ENCODE measurements around the gene FANCD2. TPM values are rescaled to one million over a fixed set of nuclear protein-coding genes. Genes with fewer than 3 reads are reported as not detected.
"Not testable (repeated sequence)": the region's sequence is repeated elsewhere in the genome, so short reads cannot be mapped to it uniquely, and the experiment has no call there.

Gene FANCD2
- total and polyA plus RNA-seq, 4 experiments from 2014 or later: 5.3 to 28.3 (median 16.7) TPM

GRCh38 chr3:10074666-10075065, 48.4 kb downstream of the FANCD2 start:
- H3K27me3 ChIP-seq (ENCODE audit: insufficient read depth, low read length): no peaks in the 10 kb centered on the region
- Mint-ChIP-seq H3K9me3 (no peaks in the 10 kb centered on the region), H3K27me3 (no peaks in the 10 kb centered on the region), H3K4me3 (no peak overlapping the region), H3K27ac (no peak overlapping the region), H3K36me3 (peaks cover 6 to 8% of the 10 kb centered on the region in 2 donors), H3K4me1 (no peaks in the 10 kb centered on the region)
- H3K9me3 ChIP-seq (ENCODE audit: control insufficient read depth in 1 of 2, low read length in 2 of 2): no peaks in the 10 kb centered on the region
- no peak overlapping the region for H3K4me3 ChIP-seq (ENCODE audit: low read length in 2 of 2)
- H3K27ac ChIP-seq (ENCODE audit: low read depth, low read length): no peak overlapping the region
- DNase-seq: no peak
- H3K4me1 ChIP-seq (ENCODE audit: insufficient read depth, low read length): no peaks in the 10 kb centered on the region
- intact Hi-C loops (cut with micrococcal nuclease): no loop called here
- POLR2A ChIA-PET (ENCODE audit: partially characterized antibody): no interaction called here
- H3K36me3 ChIP-seq (ENCODE audit: insufficient read depth, low read length): no peaks in the 10 kb centered on the region
- CTCF ChIA-PET (ENCODE audit: partially characterized antibody): no interaction called here

GRCh38 chr3:10081871-10082270, 55.6 kb downstream of the FANCD2 start:
- Histone ChIP-seq H3K27me3 (ENCODE audit: insufficient read depth, low read length) (no peaks in the 10 kb centered on the region), H3K36me3 (ENCODE audit: insufficient read depth, low read length) (no peaks in the 10 kb centered on the region), H3K4me3 (ENCODE audit: low read length in 2 of 2) (no peak overlapping the region), H3K4me1 (ENCODE audit: insufficient read depth, low read length) (no peaks in the 10 kb centered on the region), H3K9me3 (ENCODE audit: control insufficient read depth in 1 of 2, low read length in 2 of 2) (no peaks in the 10 kb centered on the region), H3K27ac (ENCODE audit: low read depth, low read length) (no peak overlapping the region)
- POLR2A ChIA-PET (ENCODE audit: partially characterized antibody): no interaction called here
- peaks cover 21 to 30% of the 10 kb centered on the region in 2 donors for H3K36me3 Mint-ChIP-seq
- H3K27me3 Mint-ChIP-seq: no peaks in the 10 kb centered on the region
- H3K9me3 Mint-ChIP-seq: no peaks in the 10 kb centered on the region
- intact Hi-C loops (cut with micrococcal nuclease): no loop called here
- H3K4me1 Mint-ChIP-seq: no peaks in the 10 kb centered on the region
- no peak for DNase-seq
- H3K27ac Mint-ChIP-seq: peak overlapping the region in 2 of 7 donors; percentile 6 to 64
- CTCF ChIA-PET (ENCODE audit: partially characterized antibody): no interaction called here
- no peak overlapping the region for H3K4me3 Mint-ChIP-seq

- DNase-seq: no peak
- Mint-ChIP-seq H3K9me3 (no peaks in the 10 kb centered on the region), H3K27ac (no peak overlapping the region), H3K4me3 (no peak overlapping the region), H3K36me3 (peaks cover 29 to 44% of the 10 kb centered on the region in 2 donors), H3K4me1 (no peaks in the 10 kb centered on the region), H3K27me3 (no peaks in the 10 kb centered on the region)
- ChIA-PET CTCF (ENCODE audit: partially characterized antibody) (no interaction called here), POLR2A (ENCODE audit: partially characterized antibody) (no interaction called here)
- intact Hi-C loops (cut with micrococcal nuclease): no loop called here
- H3K36me3 ChIP-seq (ENCODE audit: insufficient read depth, low read length): no peaks in the 10 kb centered on the region
- H3K27me3 ChIP-seq (ENCODE audit: insufficient read depth, low read length): no peaks in the 10 kb centered on the region
- H3K4me1 ChIP-seq (ENCODE audit: insufficient read depth, low read length): no peaks in the 10 kb centered on the region
- H3K4me3 ChIP-seq (ENCODE audit: low read length in 2 of 2): no peak overlapping the region
- H3K27ac ChIP-seq (ENCODE audit: low read depth, low read length): no peak overlapping the region
- H3K9me3 ChIP-seq (ENCODE audit: control insufficient read depth in 1 of 2, low read length in 2 of 2): no peaks in the 10 kb centered on the region
Observed at GRCh38 chr3:10085738-10086137, 59.5 kb downstream of the FANCD2 start.

- H3K27ac ChIP-seq (ENCODE audit: low read depth, low read length): no peak overlapping the region
- POLR2A ChIA-PET (ENCODE audit: partially characterized antibody): interaction anchor here (0.6 kb wide), 1 partner anchor 175 kb away, joined by 3 read pairs; no protein-coding TSS in a partner anchor
- H3K27me3 ChIP-seq (ENCODE audit: insufficient read depth, low read length): no peaks in the 10 kb centered on the region
- peaks cover 5% of the 10 kb centered on the region for H3K36me3 ChIP-seq (ENCODE audit: insufficient read depth, low read length)
- no peak for DNase-seq
- H3K9me3 Mint-ChIP-seq: no peaks in the 10 kb centered on the region
- no peak overlapping the region for H3K4me3 Mint-ChIP-seq
- no peaks in the 10 kb centered on the region for H3K4me1 Mint-ChIP-seq
- intact Hi-C loops (cut with micrococcal nuclease): no loop called here
- CTCF ChIA-PET (ENCODE audit: partially characterized antibody): no interaction called here
- H3K27me3 Mint-ChIP-seq: no peaks in the 10 kb centered on the region
- peak overlapping the region in 2 of 7 donors; percentile 2 to 28 for H3K27ac Mint-ChIP-seq
- H3K4me1 ChIP-seq (ENCODE audit: insufficient read depth, low read length): no peaks in the 10 kb centered on the region
- peaks cover 26 to 34% of the 10 kb centered on the region in 2 donors for H3K36me3 Mint-ChIP-seq
- H3K9me3 ChIP-seq (ENCODE audit: control insufficient read depth in 1 of 2, low read length in 2 of 2): no peaks in the 10 kb centered on the region
- no peak overlapping the region for H3K4me3 ChIP-seq (ENCODE audit: low read length in 2 of 2)
Observed at GRCh38 chr3:10088256-10088655, 62.0 kb downstream of the FANCD2 start.

GRCh38 chr3:10090179-10090578, 63.9 kb downstream of the FANCD2 start:
- no peaks in the 10 kb centered on the region for H3K27me3 ChIP-seq (ENCODE audit: insufficient read depth, low read length)
- intact Hi-C loops (cut with micrococcal nuclease): no loop called here
- Mint-ChIP-seq H3K27me3 (no peaks in the 10 kb centered on the region), H3K9me3 (no peaks in the 10 kb centered on the region), H3K27ac (peak overlapping the region in 1 of 7 donors; percentile 10), H3K4me3 (no peak overlapping the region), H3K4me1 (no peaks in the 10 kb centered on the region), H3K36me3 (peaks cover 28% of the 10 kb centered on the region in 2 donors)
- ChIA-PET CTCF (ENCODE audit: partially characterized antibody) (no interaction called here), POLR2A (ENCODE audit: partially characterized antibody) (no interaction called here)
- DNase-seq: no peak
- H3K9me3 ChIP-seq (ENCODE audit: control insufficient read depth in 1 of 2, low read length in 2 of 2): no peaks in the 10 kb centered on the region
- H3K36me3 ChIP-seq (ENCODE audit: insufficient read depth, low read length): peaks cover 5% of the 10 kb centered on the region
- no peaks in the 10 kb centered on the region for H3K4me1 ChIP-seq (ENCODE audit: insufficient read depth, low read length)
- no peak overlapping the region for H3K4me3 ChIP-seq (ENCODE audit: low read length in 2 of 2)
- no peak overlapping the region for H3K27ac ChIP-seq (ENCODE audit: low read depth, low read length)

GRCh38 chr3:10090774-10091173, 64.5 kb downstream of the FANCD2 start:
- H3K4me1 Mint-ChIP-seq; H3K27me3 ChIP-seq (ENCODE audit: insufficient read depth, low read length); POLR2A ChIA-PET (ENCODE audit: partially characterized antibody); CTCF ChIA-PET (ENCODE audit: partially characterized antibody); H3K4me3 Mint-ChIP-seq; H3K36me3 ChIP-seq (ENCODE audit: insufficient read depth, low read length); H3K4me1 ChIP-seq (ENCODE audit: insufficient read depth, low read length); DNase-seq; H3K9me3 Mint-ChIP-seq; H3K27me3 Mint-ChIP-seq; H3K4me3 ChIP-seq (ENCODE audit: low read length in 2 of 2); intact Hi-C loops (cut with micrococcal nuclease); H3K27ac Mint-ChIP-seq; H3K27ac ChIP-seq (ENCODE audit: low read depth, low read length); H3K9me3 ChIP-seq (ENCODE audit: control insufficient read depth in 1 of 2, low read length in 2 of 2): not testable (repeated sequence)
- peaks cover 28% of the 10 kb centered on the region in 2 donors for H3K36me3 Mint-ChIP-seq

GRCh38 chr3:10091387-10091786, 65.2 kb downstream of the FANCD2 start:
- H3K36me3 ChIP-seq (ENCODE audit: insufficient read depth, low read length); H3K27ac Mint-ChIP-seq; H3K4me1 Mint-ChIP-seq; H3K4me1 ChIP-seq (ENCODE audit: insufficient read depth, low read length); H3K27me3 ChIP-seq (ENCODE audit: insufficient read depth, low read length); DNase-seq; H3K9me3 Mint-ChIP-seq; H3K4me3 ChIP-seq (ENCODE audit: low read length in 2 of 2); H3K27ac ChIP-seq (ENCODE audit: low read depth, low read length); POLR2A ChIA-PET (ENCODE audit: partially characterized antibody); CTCF ChIA-PET (ENCODE audit: partially characterized antibody); H3K27me3 Mint-ChIP-seq; H3K9me3 ChIP-seq (ENCODE audit: control insufficient read depth in 1 of 2, low read length in 2 of 2); H3K4me3 Mint-ChIP-seq; intact Hi-C loops (cut with micrococcal nuclease): not testable (repeated sequence)
- H3K36me3 Mint-ChIP-seq: peaks cover 24 to 28% of the 10 kb centered on the region in 2 donors

GRCh38 chr3:10093678-10094077, 67.4 kb downstream of the FANCD2 start:
- H3K27me3 ChIP-seq (ENCODE audit: insufficient read depth, low read length): no peaks in the 10 kb centered on the region
- H3K36me3 Mint-ChIP-seq: peaks cover 19 to 24% of the 10 kb centered on the region in 2 donors
- H3K36me3 ChIP-seq (ENCODE audit: insufficient read depth, low read length): peaks cover 5% of the 10 kb centered on the region
- POLR2A ChIA-PET (ENCODE audit: partially characterized antibody): no interaction called here
- no peaks in the 10 kb centered on the region for H3K9me3 Mint-ChIP-seq
- no peaks in the 10 kb centered on the region for H3K4me1 ChIP-seq (ENCODE audit: insufficient read depth, low read length)
- H3K27me3 Mint-ChIP-seq: no peaks in the 10 kb centered on the region
- H3K9me3 ChIP-seq (ENCODE audit: control insufficient read depth in 1 of 2, low read length in 2 of 2): no peaks in the 10 kb centered on the region
- H3K4me1 Mint-ChIP-seq: no peaks in the 10 kb centered on the region
- no peak for DNase-seq
- no peak overlapping the region for H3K27ac Mint-ChIP-seq
- no peak overlapping the region for H3K4me3 Mint-ChIP-seq
- no peak overlapping the region for H3K4me3 ChIP-seq (ENCODE audit: low read length in 2 of 2)
- CTCF ChIA-PET (ENCODE audit: partially characterized antibody): no interaction called here
- intact Hi-C loops (cut with micrococcal nuclease): no loop called here
- H3K27ac ChIP-seq (ENCODE audit: low read depth, low read length): no peak overlapping the region
